OCI-LY1 (cell line): ENCODE measurements around the gene CRYGA.

Experiments used
- EZH2 ChIP-seq: fragments of 200-600 bp; sonication (generic), shearing (Covaris generic); IDR thresholded peaks from 2 replicates; pipeline ENCODE4 v1.8.0; 2017; ENCODE audit warnings: borderline replicate concordance, mixed run types, mild to moderate bottlenecking, antibody characterized with exemption, low read length, moderate library complexity, mixed read lengths
- TF ChIP-seq, protein P1 (sequence below): fragments of 200-600 bp; sonication (generic), shearing (Covaris generic); IDR thresholded peaks from 2 replicates; pipeline ENCODE4 v1.5.1; 2017; ENCODE audit warnings: mild to moderate bottlenecking, antibody characterized with exemption, low read length, moderate library complexity, mixed read lengths

DNA sequence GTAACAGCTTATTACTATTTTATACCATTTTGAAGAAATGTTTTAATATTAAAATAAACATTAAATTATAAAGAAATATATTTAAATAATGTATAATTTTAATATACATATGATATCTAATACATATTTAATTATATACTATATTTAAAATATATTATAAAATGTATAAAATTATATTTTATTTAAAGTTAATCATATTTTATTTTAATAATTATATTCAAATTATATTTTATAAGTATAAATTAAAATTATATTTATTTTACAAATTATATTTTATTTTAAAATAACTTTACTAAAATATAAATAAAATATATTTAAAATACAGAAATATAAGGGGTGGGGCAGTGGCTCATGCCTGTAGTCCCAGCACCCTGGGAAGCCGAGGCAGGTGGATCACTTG lies 41.1 kb downstream of the CRYGA start:
- TF ChIP-seq, protein P1, sequence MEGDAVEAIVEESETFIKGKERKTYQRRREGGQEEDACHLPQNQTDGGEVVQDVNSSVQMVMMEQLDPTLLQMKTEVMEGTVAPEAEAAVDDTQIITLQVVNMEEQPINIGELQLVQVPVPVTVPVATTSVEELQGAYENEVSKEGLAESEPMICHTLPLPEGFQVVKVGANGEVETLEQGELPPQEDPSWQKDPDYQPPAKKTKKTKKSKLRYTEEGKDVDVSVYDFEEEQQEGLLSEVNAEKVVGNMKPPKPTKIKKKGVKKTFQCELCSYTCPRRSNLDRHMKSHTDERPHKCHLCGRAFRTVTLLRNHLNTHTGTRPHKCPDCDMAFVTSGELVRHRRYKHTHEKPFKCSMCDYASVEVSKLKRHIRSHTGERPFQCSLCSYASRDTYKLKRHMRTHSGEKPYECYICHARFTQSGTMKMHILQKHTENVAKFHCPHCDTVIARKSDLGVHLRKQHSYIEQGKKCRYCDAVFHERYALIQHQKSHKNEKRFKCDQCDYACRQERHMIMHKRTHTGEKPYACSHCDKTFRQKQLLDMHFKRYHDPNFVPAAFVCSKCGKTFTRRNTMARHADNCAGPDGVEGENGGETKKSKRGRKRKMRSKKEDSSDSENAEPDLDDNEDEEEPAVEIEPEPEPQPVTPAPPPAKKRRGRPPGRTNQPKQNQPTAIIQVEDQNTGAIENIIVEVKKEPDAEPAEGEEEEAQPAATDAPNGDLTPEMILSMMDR, result no peak
- TF ChIP-seq EZH2, result no peak
